ENCODE data around the gene DNM2.
"Not testable (repeated sequence)": the region's sequence is repeated elsewhere in the genome, so short reads cannot be mapped to it uniquely, and the experiment has no call there.

DNM2 gene

GRCh38 chr19:10864538-10864899, 146.6 kb downstream of the DNM2 start:
- DNase-seq (ENCODE audit: extremely low read depth, low read depth), result peak; percentile 42
- TF ChIP-seq CTCF (IDR thresholded peaks at IDR 0.05; ENCODE audit: low read depth, low read length), result peak; percentile 95

DNA sequence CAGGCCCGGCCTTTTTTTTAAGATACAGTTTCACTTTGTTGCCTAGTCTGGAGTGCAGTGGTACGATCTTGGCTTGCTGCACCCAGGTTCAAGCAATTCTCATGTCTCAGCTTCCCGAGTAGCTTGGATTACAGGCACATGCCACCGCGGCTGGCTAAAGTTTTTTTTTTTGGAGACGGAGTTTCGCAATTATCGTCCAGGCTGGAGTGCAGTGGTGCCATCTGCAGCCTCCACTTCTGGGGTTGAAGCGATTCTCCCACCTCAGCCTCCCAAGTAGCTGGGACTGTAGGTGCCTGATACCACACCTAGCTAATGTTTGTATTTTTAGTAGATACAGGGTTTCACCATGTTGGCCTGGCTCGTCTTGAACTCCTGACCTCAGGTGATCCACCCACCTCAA, 148.6 kb downstream of the DNM2 start:
- TF ChIP-seq CTCF (IDR thresholded peaks at IDR 0.05; ENCODE audit: low read depth, low read length), result no peak
- no peak for DNase-seq (ENCODE audit: extremely low read depth, low read depth)

- no peak for TF ChIP-seq CTCF (IDR thresholded peaks at IDR 0.05; ENCODE audit: low read depth, low read length)
- DNase-seq (ENCODE audit: extremely low read depth, low read depth), result no peak
These were observed 151.1 kb downstream of the DNM2 start for GRCh38 chr19:10868872-10869547.

- DNase-seq (ENCODE audit: extremely low read depth, low read depth), result not testable (repeated sequence)
These were observed 152.0 kb downstream of the DNM2 start for GRCh38 chr19:10869872-10870311.

DNA sequence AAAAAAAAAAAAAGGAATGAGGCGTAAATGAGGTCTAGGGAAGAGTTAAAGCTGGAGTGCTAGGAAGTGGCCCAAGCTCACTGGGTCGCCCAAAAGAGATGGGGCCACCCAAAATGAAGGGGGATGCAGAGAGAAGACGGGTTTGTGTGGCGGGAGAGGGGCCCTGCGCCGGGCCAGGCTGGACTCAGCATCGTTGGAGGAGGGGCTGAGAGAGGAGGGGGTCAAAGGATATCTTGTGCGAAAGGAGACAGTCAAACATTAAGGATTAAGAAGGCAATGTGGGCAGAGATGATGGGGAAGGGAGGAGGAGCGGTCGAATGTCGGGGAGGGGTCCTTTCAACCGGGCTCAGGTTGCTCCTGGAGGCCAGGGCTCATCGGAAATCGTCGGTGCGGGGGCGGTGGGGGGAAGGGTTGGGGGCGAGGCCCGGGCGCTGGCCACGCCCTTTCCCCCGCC, 152.6 kb downstream of the DNM2 start:
- TF ChIP-seq CTCF (IDR thresholded peaks at IDR 0.05; ENCODE audit: low read depth, low read length), result no peak
- no peak for DNase-seq (ENCODE audit: extremely low read depth, low read depth)

- peak; percentile 43 for TF ChIP-seq CTCF (IDR thresholded peaks at IDR 0.05; ENCODE audit: low read depth, low read length)
- peak; percentile 98 for DNase-seq (ENCODE audit: extremely low read depth, low read depth)
These were observed 153.2 kb downstream of the DNM2 start, which contains the start of gene CARM1 for GRCh38 chr19:10870955-10871603. Gene CARM1, plus strand, starts transcription at chr19:10871553. Its CDS starts 150 bp downstream, at chr19:10871703.

DNA sequence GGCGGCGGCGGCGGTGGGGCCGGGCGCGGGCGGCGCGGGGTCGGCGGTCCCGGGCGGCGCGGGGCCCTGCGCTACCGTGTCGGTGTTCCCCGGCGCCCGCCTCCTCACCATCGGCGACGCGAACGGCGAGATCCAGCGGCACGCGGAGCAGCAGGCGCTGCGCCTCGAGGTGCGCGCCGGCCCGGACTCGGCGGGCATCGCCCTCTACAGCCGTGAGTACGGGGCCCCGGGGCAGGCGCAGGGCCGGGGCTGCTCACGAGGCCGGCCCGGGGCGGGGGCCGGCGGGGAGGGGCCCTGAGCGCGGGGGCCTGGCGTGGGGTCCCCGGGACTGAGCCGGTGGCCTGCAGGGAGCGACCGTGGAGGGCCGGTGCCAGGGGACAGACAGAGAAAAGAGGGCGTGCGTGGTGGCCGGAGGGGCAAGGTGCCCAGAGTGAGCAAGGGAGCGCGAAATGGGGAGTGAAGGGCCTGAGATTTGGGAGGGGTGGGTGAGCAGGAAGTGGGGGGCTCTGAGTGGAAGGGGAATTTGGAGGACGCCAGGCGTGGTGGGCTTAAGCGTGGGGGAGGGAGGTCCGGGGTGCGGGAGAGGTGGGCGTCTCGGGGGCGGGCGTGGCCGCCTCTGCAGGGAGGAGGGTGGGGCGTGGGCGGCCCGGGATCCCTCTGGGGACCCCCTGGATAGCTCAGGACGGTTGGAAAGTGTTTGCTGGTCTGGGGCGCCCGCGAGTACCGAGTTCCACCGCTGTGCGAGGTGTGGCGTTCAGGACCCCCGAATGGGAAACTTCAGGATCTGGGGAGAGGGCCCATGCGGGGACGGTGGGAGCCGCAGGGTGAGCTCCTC, 154.0 kb downstream of the DNM2 start:
- DNase-seq (ENCODE audit: extremely low read depth, low read depth), result no peak
- no peak; the same call in 1 of the 2 replicates for TF ChIP-seq CTCF (IDR thresholded peaks at IDR 0.05; ENCODE audit: low read depth, low read length)
